ENCODE results near the gene NINJ1. TPM values are rescaled to one million over a fixed set of nuclear protein-coding genes. Genes with fewer than 3 reads are reported as not detected.
A peak's percentile ranks its signal among the peaks of the same experiment; 100 is the strongest.

The NINJ1 gene
- total RNA-seq, 4 donors from 2014 or later: 82.9 to 168 (median 121) TPM

DNA sequence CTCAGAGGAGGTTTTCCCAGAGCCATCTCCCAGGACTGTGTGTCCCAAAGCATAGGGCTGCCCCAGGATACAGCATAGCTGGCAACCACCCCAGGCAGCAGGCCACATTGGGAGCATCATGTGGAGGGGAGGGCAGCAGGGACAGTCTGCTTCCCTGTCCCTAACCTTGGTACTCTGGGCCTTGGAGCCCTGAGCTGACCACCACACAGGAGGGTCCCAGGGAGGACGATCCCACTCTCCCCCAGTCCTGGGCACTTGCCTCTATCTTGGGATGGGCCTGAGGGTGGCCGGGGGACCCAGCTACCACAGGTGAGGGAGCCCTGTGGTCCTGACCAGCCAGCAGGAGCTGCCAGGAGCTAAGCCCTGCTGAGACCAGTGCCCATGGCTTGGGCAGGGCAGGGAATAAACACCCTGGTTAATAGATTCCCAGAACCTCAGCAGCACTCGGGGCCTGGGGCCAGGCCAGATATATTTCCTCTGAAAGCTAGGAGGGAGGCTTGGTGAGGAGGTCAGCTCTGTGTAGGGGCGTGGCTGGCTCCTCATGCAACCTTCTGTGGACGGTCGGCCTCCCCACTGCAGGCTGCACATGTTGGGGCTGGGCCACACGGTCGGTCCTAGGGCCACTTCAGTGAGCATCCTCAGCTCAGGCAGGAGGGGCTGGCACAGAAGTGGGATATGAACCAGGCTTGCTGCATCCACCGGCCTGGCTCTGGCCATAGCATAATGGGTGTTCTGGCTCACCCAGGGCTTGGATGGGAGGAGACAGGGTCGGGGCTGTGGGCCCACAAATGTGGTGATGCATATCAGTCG is 4.2 kb downstream of the NINJ1 start:
- Histone ChIP-seq H3K36me3 (peaks cover 0 to 1% of the 10 kb centered on the region in 2 donors), H3K4me3 (replicated peaks in 1 of 3) (no peak overlapping the region), H3K27ac (peak overlapping the region; percentile 48 to 98 (median 96)), H3K27me3 (no peaks in the 10 kb centered on the region), H3K4me1 (peaks cover 73 to 88% of the 10 kb centered on the region in 2 donors), H3K9me3 (no peaks in the 10 kb centered on the region)
- peak in 1 of 2 donors; percentile 40 for DNase-seq
- TF ChIP-seq POLR2A (IDR thresholded peaks at IDR 0.05): no peak
- TF ChIP-seq, protein P1, sequence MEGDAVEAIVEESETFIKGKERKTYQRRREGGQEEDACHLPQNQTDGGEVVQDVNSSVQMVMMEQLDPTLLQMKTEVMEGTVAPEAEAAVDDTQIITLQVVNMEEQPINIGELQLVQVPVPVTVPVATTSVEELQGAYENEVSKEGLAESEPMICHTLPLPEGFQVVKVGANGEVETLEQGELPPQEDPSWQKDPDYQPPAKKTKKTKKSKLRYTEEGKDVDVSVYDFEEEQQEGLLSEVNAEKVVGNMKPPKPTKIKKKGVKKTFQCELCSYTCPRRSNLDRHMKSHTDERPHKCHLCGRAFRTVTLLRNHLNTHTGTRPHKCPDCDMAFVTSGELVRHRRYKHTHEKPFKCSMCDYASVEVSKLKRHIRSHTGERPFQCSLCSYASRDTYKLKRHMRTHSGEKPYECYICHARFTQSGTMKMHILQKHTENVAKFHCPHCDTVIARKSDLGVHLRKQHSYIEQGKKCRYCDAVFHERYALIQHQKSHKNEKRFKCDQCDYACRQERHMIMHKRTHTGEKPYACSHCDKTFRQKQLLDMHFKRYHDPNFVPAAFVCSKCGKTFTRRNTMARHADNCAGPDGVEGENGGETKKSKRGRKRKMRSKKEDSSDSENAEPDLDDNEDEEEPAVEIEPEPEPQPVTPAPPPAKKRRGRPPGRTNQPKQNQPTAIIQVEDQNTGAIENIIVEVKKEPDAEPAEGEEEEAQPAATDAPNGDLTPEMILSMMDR (IDR thresholded peaks at IDR 0.05): no peak
- intact Hi-C loops (cut with DNase I): loop anchor here (10.0 kb wide), 1 partner anchor 325 kb away; the partner anchor contains the start of genes FAM120A and FAM120AOS
- 60 to 82% methylated on average over 7 to 8 of the region's 11 CpGs for WGBS, 2 donors

DNA sequence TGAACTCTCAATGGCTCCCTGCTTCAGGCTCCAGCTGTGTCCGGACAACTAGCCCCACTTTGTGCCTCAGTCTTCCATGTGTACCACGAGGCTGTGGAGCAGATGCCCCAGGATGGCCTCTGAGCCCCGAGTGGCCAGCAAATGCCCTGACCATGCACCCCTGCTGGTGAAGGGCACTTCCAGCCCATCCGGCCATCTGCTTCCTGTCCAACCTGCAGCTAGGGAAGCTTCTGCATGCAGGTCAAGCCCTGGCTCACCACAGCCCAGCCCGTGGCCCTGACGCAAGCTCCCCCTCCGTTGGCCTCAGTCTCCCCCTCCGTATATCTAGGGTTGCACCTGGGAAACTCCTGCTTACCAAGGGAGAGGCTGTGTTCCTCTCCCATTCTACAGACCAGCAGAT is 4.8 kb downstream of the NINJ1 start:
- no peaks in the 10 kb centered on the region for H3K27me3 ChIP-seq
- TF ChIP-seq POLR2A (IDR thresholded peaks at IDR 0.05): no peak
- H3K36me3 ChIP-seq: peaks cover 5 to 7% of the 10 kb centered on the region in 2 donors
- intact Hi-C loops (cut with DNase I): no loop called here
- peak in 1 of 2 donors; percentile 45 for DNase-seq
- 69 to 71% methylated on average over 4 of the region's 8 CpGs for WGBS, 2 donors
- no peak overlapping the region for H3K4me3 ChIP-seq (replicated peaks in 1 of 3)
- no peaks in the 10 kb centered on the region for H3K9me3 ChIP-seq
- H3K4me1 ChIP-seq: peaks cover 67 to 82% of the 10 kb centered on the region in 2 donors
- peak overlapping the region; percentile 48 to 98 (median 96) for H3K27ac ChIP-seq

DNA sequence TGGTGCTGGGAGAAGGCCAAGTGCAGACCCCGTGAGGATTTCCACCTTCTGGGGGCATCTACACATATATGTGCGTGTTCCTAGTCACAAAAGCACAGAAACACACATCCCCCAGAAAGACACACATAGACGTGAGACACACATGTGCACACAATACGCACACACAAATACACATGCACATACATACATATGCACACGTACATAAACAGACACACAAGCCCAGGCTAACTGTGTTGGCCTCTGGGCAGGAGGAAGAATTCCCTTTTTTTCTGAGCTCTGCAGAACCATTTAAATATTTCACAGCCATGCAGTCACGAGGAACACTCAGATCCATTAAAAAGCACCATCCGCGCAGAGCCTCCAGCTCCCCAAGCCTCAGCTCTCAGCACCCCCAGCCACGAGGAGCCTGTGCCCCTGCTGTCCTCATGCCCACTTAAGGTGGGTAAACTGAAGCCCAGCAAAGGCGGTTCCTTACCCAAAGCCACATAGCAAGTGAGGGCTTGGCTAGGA is 5.3 kb downstream of the NINJ1 start:
- 84 to 89% methylated on average over 9 to 10 of the region's 10 CpGs for WGBS, 2 donors
- H3K27ac ChIP-seq: peak overlapping the region in 2 of 3 donors; percentile 96 to 98

DNA sequence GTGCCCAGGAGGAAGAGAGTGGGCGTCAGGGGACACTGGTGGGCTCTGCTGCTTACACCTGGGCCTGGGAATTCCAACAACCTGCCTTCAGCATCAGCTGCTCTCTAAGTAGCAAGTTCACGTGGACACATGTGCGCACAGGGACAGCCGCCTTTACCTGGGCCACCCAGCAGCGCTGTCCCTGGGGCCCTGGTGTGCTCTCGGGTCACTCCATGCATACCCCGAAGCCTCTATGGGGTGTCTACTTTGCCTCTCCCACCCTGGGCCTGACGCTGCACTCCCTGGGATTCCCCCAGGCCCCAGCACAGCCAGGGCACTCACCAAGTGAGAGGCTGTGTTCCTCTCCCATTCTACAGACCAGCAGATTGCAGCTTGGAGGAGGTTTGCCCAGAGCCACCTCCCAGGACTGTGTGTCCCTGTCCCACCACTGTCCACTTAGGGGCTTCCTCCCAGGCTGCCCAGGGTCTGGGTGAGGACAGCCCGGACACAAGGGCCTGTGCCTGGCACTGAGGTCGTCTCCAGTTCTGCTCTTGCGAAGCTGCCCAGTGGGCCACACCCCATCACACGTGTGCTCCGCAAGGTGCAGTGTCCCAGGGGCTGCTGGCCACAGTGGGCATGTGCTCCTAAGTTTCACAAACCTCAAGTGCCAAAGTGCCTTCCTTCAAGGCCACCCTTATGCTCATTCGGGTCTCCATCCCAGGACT is 5.9 kb downstream of the NINJ1 start:
- Histone ChIP-seq H3K4me1 (peaks cover 65 to 81% of the 10 kb centered on the region in 2 donors), H3K36me3 (peaks cover 11 to 17% of the 10 kb centered on the region in 2 donors), H3K27me3 (no peaks in the 10 kb centered on the region), H3K4me3 (replicated peaks in 1 of 3) (no peak overlapping the region), H3K9me3 (no peaks in the 10 kb centered on the region), H3K27ac (peak overlapping the region; percentile 70 to 96 (median 71))
- peak in 1 of 2 donors; percentile 4 for DNase-seq
- 80 to 91% methylated on average over 3 to 12 of the region's 14 CpGs for WGBS, 2 donors
- intact Hi-C loops (cut with DNase I): no loop called here
- no peak for TF ChIP-seq POLR2A (IDR thresholded peaks at IDR 0.05)
- TF ChIP-seq, protein P1 (IDR thresholded peaks at IDR 0.05): no peak

More for the DNA sequence above, 5.3 kb downstream of the NINJ1 start:
- H3K27me3 ChIP-seq: no peaks in the 10 kb centered on the region
- intact Hi-C loops (cut with DNase I): no loop called here
- H3K9me3 ChIP-seq: no peaks in the 10 kb centered on the region
- peaks cover 10 to 12% of the 10 kb centered on the region in 2 donors for H3K36me3 ChIP-seq
- H3K4me3 ChIP-seq (replicated peaks in 1 of 3): no peak overlapping the region
- DNase-seq: peak in 1 of 2 donors; percentile 5
- TF ChIP-seq POLR2A (IDR thresholded peaks at IDR 0.05): no peak
- TF ChIP-seq, protein P1 (IDR thresholded peaks at IDR 0.05): no peak
- peaks cover 67 to 82% of the 10 kb centered on the region in 2 donors for H3K4me1 ChIP-seq

DNA sequence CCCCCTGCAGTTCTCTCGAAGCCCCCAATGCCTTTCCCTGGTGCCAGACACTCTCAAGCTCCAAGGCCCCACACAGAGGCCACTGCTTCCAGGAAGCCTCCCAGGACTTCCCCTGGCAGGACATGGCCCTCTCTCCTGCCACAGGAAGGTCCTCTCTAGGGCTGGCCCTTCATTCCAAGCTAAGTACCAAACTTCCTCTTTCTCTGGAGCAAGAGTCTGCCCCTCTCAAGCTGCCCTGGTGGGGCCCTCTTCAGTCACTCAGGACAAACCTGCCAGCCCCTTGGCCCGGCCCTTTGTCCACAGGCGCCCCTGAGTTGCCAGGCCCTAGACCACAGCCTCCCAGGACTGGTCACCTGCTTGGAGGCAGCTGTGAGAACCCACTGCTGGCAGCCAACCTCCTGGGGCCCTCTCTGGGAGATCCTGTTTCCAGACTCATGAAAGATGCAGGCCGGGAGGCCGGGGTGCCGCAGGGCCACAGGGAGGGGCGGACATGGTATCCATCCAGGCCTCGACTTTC is 6.6 kb downstream of the NINJ1 start:
- peak; percentile 65 to 71 for DNase-seq

More for the DNA sequence above, 6.6 kb downstream of the NINJ1 start:
- intact Hi-C loops (cut with DNase I): no loop called here
- TF ChIP-seq, protein P1 (IDR thresholded peaks at IDR 0.05): no peak
- TF ChIP-seq POLR2A (IDR thresholded peaks at IDR 0.05): no peak
- no peaks in the 10 kb centered on the region for H3K27me3 ChIP-seq
- WGBS, 2 donors: 36 to 58% methylated on average over 3 to 8 of the region's 8 CpGs
- H3K27ac ChIP-seq: peak overlapping the region; percentile 70 to 96 (median 71)
- no peak overlapping the region for H3K4me3 ChIP-seq (replicated peaks in 1 of 3)
- H3K36me3 ChIP-seq: peaks cover 17% of the 10 kb centered on the region in 2 donors
- H3K9me3 ChIP-seq: no peaks in the 10 kb centered on the region
- peaks cover 60 to 74% of the 10 kb centered on the region in 2 donors for H3K4me1 ChIP-seq
